CD14-positive monocyte (primary cell): ENCODE results near the gene NKX1-2. TPM values are rescaled to one million over a fixed set of nuclear protein-coding genes. Genes with fewer than 3 reads are reported as not detected.

ENCODE experiments used
- DNase-seq, 3 donors: peaks; one replicate each; pipeline ENCODE4 v3.0.0-alpha.2; 2011 to 2022
- H2AFZ ChIP-seq: 2 replicates; pipeline ENCODE4 v1.6.0; 2012; ENCODE audit warnings: mild to moderate bottlenecking, low read depth, low read length, inconsistent platforms; ENCODE audit not compliant: insufficient read depth, poor library complexity, severe bottlenecking
- H3K27ac ChIP-seq, 2 donors: 1 replicate in 1 of 2; 2 replicates in 1 of 2; pipeline ENCODE4 v1.5.1; 2012 to 2013; ENCODE audit warnings: low read length in 2 of 2, control low read depth in 1 of 2, inconsistent platforms in 1 of 2, low read depth in 1 of 2, mild to moderate bottlenecking in 1 of 2
- H3K27me3 ChIP-seq, 2 donors: one replicate each; pipeline versions ENCODE4 v1.6.0 to v1.6.1; 2011 to 2013; ENCODE audit warnings: low read length in 2 of 2; ENCODE audit not compliant: control insufficient read depth in 2 of 2, insufficient read depth in 2 of 2
- H3K36me3 ChIP-seq, 2 donors: replicated peaks in 1 of 2; 1 replicate in 1 of 2; 2 replicates in 1 of 2; pipeline versions ENCODE4 v1.5.1 to v1.6.1; 2012 to 2013; ENCODE audit warnings: low read length in 2 of 2, control low read depth in 1 of 2, inconsistent platforms in 1 of 2, mild to moderate bottlenecking in 1 of 2; ENCODE audit not compliant: insufficient read depth in 2 of 2, control insufficient read depth in 1 of 2
- H3K4me1 ChIP-seq, 2 donors: 1 replicate in 1 of 2; 2 replicates in 1 of 2; pipeline versions ENCODE4 v1.5.1 to v1.6.1; 2012 to 2013; ENCODE audit warnings: low read length in 2 of 2, control low read depth in 1 of 2, inconsistent platforms in 1 of 2, mild to moderate bottlenecking in 1 of 2, moderate library complexity in 1 of 2; ENCODE audit not compliant: insufficient read depth in 2 of 2, control insufficient read depth in 1 of 2
- H3K4me2 ChIP-seq: replicated peaks from 2 replicates; pipeline ENCODE3; 2012; ENCODE audit warnings: low read length, moderate library complexity, mild to moderate bottlenecking; ENCODE audit not compliant: poor library complexity, severe bottlenecking; ENCODE audit errors: extremely low read depth
- H3K4me3 ChIP-seq, 3 experiments: fragments of 200-600 bp in 1 of 3; sonication (generic) in 1 of 3; replicated peaks in 1 of 3; 1 replicate in 2 of 3; 2 replicates in 1 of 3; pipeline ENCODE4 v1.5.1; 2011 to 2013; ENCODE audit warnings: low read length in 3 of 3, mild to moderate bottlenecking in 3 of 3, control low read depth in 2 of 3, low read depth in 2 of 3, inconsistent platforms in 1 of 3, moderate library complexity in 1 of 3
- H3K79me2 ChIP-seq: 2 replicates; pipeline ENCODE4 v1.6.0; 2012; ENCODE audit warnings: mild to moderate bottlenecking, control low read depth, inconsistent platforms, low read length, moderate library complexity; ENCODE audit not compliant: insufficient read depth
- H3K9ac ChIP-seq: 2 replicates; pipeline ENCODE4 v1.6.0; 2017; ENCODE audit warnings: low read length, mild to moderate bottlenecking; ENCODE audit not compliant: insufficient read depth, poor library complexity, severe bottlenecking
- H3K9me3 ChIP-seq, 2 donors: replicated peaks in 1 of 2; 1 replicate in 1 of 2; 2 replicates in 1 of 2; pipeline versions ENCODE4 v1.5.1 to v1.6.1; 2012 to 2013; ENCODE audit warnings: low read length in 2 of 2, control low read depth in 1 of 2; ENCODE audit not compliant: control insufficient read depth in 1 of 2, insufficient read depth in 1 of 2
- H4K20me1 ChIP-seq: 2 replicates; pipeline ENCODE4 v1.6.0; 2012; ENCODE audit warnings: mild to moderate bottlenecking, low read length, control low read depth, moderate library complexity; ENCODE audit not compliant: insufficient read depth
- H3K27ac Mint-ChIP-seq, 7 donors: one replicate each; pipeline ENCODE4 v1.8.0; 2020; ENCODE audit warnings: mild to moderate bottlenecking in 7 of 7, mixed read lengths in 7 of 7, moderate library complexity in 6 of 7, inconsistent platforms in 2 of 7
- H3K27me3 Mint-ChIP-seq, 3 donors: one replicate each; pipeline ENCODE4 v1.8.0; 2021 to 2022; ENCODE audit warnings: low read depth in 3 of 3, mild to moderate bottlenecking in 3 of 3, mixed read lengths in 3 of 3, moderate library complexity in 3 of 3, inconsistent platforms in 1 of 3
- H3K36me3 Mint-ChIP-seq, 2 donors: one replicate each; pipeline ENCODE4 v1.8.0; 2020; ENCODE audit warnings: mixed read lengths in 2 of 2, inconsistent platforms in 1 of 2, mild to moderate bottlenecking in 1 of 2
- H3K4me1 Mint-ChIP-seq: one replicate; pipeline ENCODE4 v1.8.0; 2020; ENCODE audit warnings: mild to moderate bottlenecking, mixed read lengths
- H3K4me3 Mint-ChIP-seq, 2 donors: one replicate each; pipeline ENCODE4 v1.8.0; 2020; ENCODE audit warnings: mild to moderate bottlenecking in 2 of 2, mixed read lengths in 2 of 2, moderate library complexity in 1 of 2
- H3K9me3 Mint-ChIP-seq, 7 donors: one replicate each; pipeline ENCODE4 v1.8.0; 2020 to 2022; ENCODE audit warnings: mixed read lengths in 7 of 7, mild to moderate bottlenecking in 6 of 7, moderate library complexity in 6 of 7, inconsistent platforms in 2 of 7
- WGBS: methylation state at CpG from one replicate; pipeline ENCODE4 v1.1.5; 2013; ENCODE audit warnings: missing lambda C conversion rate; ENCODE audit not compliant: insufficient coverage; 5-methylcytosine and 5-hydroxymethylcytosine counted together
- intact Hi-C, 2 donors: fragments of 100-400 bp; cut with micrococcal nuclease; formaldehyde crosslinking; loops; one replicate each; pipeline versions ENCODE4 v1.15.0 to v1.15.1; 2023
- polyA plus RNA-seq, 3 donors: library from polyadenylated mRNA; depleted of rRNA in 1 of 3; unstranded in 2 of 3; stranded (reverse) in 1 of 3; fragments of 300-500 nt in 2 of 3; fragments of >200 nt in 1 of 3; fragmentation: Illumina TruSeq in 2 of 3; gene quantifications; 1 replicate in 2 of 3; 2 replicates in 1 of 3; pipeline ENCODE4 v1.2.3, GENCODE V29; 2012 to 2021
- TF ChIP-seq, protein P1 (sequence below): fragments of 200-600 bp; IDR thresholded peaks from one replicate; pipeline ENCODE4 v1.8.0; 2022; ENCODE audit warnings: antibody characterized with exemption, mild to moderate bottlenecking

The NKX1-2 gene
- polyA plus RNA-seq, 3 donors, result not detected

DNA sequence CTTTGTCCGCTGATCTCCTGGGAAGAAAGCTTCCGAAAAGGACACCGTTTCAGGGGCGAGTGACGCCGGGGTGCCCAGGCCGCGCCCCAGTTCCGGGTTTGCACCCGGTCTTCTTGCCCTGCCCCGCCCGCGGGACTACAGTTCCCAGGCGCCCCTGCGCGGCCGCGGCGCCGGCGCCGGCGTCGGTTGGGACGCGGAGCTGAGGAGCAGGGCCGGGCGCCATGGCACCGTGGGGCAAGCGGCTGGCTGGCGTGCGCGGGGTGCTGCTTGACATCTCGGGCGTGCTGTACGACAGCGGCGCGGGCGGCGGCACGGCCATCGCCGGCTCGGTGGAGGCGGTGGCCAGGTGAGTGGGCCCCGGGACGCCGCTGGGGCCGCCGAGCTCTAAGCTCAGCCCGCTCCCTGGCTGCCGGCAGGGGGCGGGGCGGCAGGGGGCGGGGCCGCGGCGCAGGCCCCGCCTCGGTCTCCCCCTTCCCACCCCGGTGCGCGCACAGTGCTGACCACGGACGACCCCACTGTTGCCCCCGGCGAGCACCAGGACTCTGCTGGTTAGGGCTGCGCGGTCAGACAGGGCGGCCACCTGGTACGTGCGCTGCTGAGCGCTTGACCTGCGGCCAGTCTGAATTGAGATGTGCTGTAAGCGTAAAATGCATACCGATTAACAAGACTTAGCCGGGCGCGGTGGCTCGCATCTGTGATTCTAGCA lies 12.0 kb upstream of the NKX1-2 start, which contains the start of gene LHPP:
Gene LHPP (plus strand): TSS at position 182 of the 706 bp plus-strand sequence. CDS start 40 bp downstream, at position 222.
- Histone ChIP-seq H4K20me1 (peaks cover 6% of the 10 kb centered on the region), H3K9ac (peak within 1 kb of the TSS; percentile 77), H3K9me3 (no peaks in the 10 kb centered on the region), H3K79me2 (no peaks in the 10 kb centered on the region), H3K27ac (peak within 1 kb of the TSS; percentile 46 to 84), H3K4me3 (peak within 1 kb of the TSS; percentile 51 to 87 (median 86)), H3K4me1 (peaks cover 17 to 23% of the 10 kb centered on the region in 2 donors), H3K27me3 (peaks cover 0 to 9% of the 10 kb centered on the region in 2 donors), H3K4me2 (peak within 1 kb of the TSS; percentile 85), H2AFZ (peak within 1 kb of the TSS; percentile 94), H3K36me3 (no peaks in the 10 kb centered on the region)
- DNase-seq, result peak; percentile 74 to 81 (median 81)
- Mint-ChIP-seq H3K27me3 (peaks cover 7 to 22% (median 17%) of the 10 kb centered on the region in 3 donors), H3K9me3 (peaks cover 0 to 3% (median 0%) of the 10 kb centered on the region in 7 donors), H3K27ac (peak within 1 kb of the TSS; percentile 83 to 98 (median 93)), H3K4me3 (peak within 1 kb of the TSS; percentile 86 to 97), H3K4me1 (peaks cover 29% of the 10 kb centered on the region), H3K36me3 (no peaks in the 10 kb centered on the region)
- WGBS, result 1% methylated on average over 81 of the region's 81 CpGs
- TF ChIP-seq, protein P1, sequence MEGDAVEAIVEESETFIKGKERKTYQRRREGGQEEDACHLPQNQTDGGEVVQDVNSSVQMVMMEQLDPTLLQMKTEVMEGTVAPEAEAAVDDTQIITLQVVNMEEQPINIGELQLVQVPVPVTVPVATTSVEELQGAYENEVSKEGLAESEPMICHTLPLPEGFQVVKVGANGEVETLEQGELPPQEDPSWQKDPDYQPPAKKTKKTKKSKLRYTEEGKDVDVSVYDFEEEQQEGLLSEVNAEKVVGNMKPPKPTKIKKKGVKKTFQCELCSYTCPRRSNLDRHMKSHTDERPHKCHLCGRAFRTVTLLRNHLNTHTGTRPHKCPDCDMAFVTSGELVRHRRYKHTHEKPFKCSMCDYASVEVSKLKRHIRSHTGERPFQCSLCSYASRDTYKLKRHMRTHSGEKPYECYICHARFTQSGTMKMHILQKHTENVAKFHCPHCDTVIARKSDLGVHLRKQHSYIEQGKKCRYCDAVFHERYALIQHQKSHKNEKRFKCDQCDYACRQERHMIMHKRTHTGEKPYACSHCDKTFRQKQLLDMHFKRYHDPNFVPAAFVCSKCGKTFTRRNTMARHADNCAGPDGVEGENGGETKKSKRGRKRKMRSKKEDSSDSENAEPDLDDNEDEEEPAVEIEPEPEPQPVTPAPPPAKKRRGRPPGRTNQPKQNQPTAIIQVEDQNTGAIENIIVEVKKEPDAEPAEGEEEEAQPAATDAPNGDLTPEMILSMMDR, result peak; percentile 70
- intact Hi-C loops, result loop anchor here in 1 of 2 donors (10.0 kb wide), 1 partner anchor 1307 kb away; the partner anchor contains the start of gene BUB3

DNA sequence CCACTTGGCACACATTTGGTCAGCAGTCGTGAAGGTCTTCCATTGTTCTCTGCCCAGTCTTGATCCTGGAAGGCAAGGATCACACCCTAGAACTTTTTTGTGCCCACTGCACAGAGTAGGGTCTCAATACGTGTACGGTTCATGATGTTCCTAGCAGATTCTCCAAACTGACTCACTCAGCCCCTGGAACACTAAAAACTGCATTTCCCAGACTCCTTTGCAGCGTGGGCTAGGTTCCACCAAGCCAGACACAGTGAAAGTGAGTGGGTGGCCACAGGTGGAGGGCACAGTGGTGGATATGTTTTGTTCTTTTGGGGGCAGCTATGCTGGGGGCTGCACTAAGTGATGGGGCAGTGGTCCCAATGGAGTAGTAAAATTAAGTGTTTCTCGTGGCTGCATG lies 10.3 kb upstream of the NKX1-2 start:
- Histone ChIP-seq H4K20me1 (peaks cover 5% of the 10 kb centered on the region), H3K9ac (no peak overlapping the region), H2AFZ (no peak overlapping the region), H3K27me3 (peaks cover 5 to 24% of the 10 kb centered on the region in 2 donors), H3K79me2 (no peaks in the 10 kb centered on the region), H3K27ac (no peak overlapping the region), H3K4me1 (peaks cover 12 to 19% of the 10 kb centered on the region in 2 donors), H3K9me3 (no peaks in the 10 kb centered on the region), H3K4me3 (no peak overlapping the region), H3K4me2 (no peak overlapping the region), H3K36me3 (no peaks in the 10 kb centered on the region)
- intact Hi-C loops, result loop anchor here in 1 of 2 donors (10.0 kb wide), 1 partner anchor 1305 kb away; the partner anchor contains the start of gene BUB3
- TF ChIP-seq, protein P1, result no peak
- no peak for DNase-seq
- Mint-ChIP-seq H3K27ac (no peak overlapping the region), H3K4me3 (no peak overlapping the region), H3K4me1 (peaks cover 22% of the 10 kb centered on the region), H3K36me3 (no peaks in the 10 kb centered on the region), H3K27me3 (peaks cover 20 to 35% (median 32%) of the 10 kb centered on the region in 3 donors), H3K9me3 (peaks cover 0 to 3% (median 0%) of the 10 kb centered on the region in 7 donors)
- 98% methylated on average over 3 of the region's 5 CpGs for WGBS
